Neural progenitor cell (in vitro differentiated cells): ENCODE results near the gene CYB5R3. TPM values are rescaled to one million over a fixed set of nuclear protein-coding genes. Genes with fewer than 3 reads are reported as not detected.

ENCODE experiments used
- DNase-seq: peaks from one replicate; pipeline ENCODE4 v3.0.0-alpha.2; 2016; ENCODE audit warnings: low spot score
- H2AFZ ChIP-seq: fragments of 200-600 bp; sonication (generic); replicated peaks from 2 replicates; pipeline ENCODE4 v1.6.1; 2016; ENCODE audit warnings: antibody characterized with exemption
- H3F3A ChIP-seq: fragments of 200-600 bp; sonication (generic); 2 replicates; pipeline ENCODE4 v1.6.1; 2016; ENCODE audit warnings: antibody characterized with exemption, low read depth
- H3K27ac ChIP-seq: fragments of 200-600 bp; sonication (generic); 2 replicates; pipeline ENCODE4 v1.5.1; 2016; ENCODE audit warnings: mild to moderate bottlenecking
- H3K27me3 ChIP-seq: fragments of 200-600 bp; sonication (generic); 2 replicates; pipeline ENCODE4 v1.6.1; 2016; ENCODE audit warnings: mild to moderate bottlenecking, moderate library complexity
- H3K36me3 ChIP-seq: fragments of 200-600 bp; sonication (generic); 2 replicates; pipeline ENCODE4 v1.5.1; 2016
- H3K4me1 ChIP-seq: fragments of 200-600 bp; sonication (generic); 2 replicates; pipeline ENCODE4 v1.6.1; 2016; ENCODE audit warnings: mixed run types
- H3K4me2 ChIP-seq: fragments of 200-600 bp; sonication (generic); 2 replicates; pipeline ENCODE4 v1.6.1; 2016
- H3K4me3 ChIP-seq: fragments of 200-600 bp; sonication (generic); 2 replicates; pipeline ENCODE4 v1.5.1; 2016
- H3K79me2 ChIP-seq: fragments of 200-600 bp; sonication (generic); 2 replicates; pipeline ENCODE4 v1.6.1; 2016; ENCODE audit warnings: low read depth
- H3K9ac ChIP-seq: fragments of 200-600 bp; sonication (generic); 2 replicates; pipeline ENCODE4 v1.6.1; 2016
- H3K9me3 ChIP-seq: fragments of 200-600 bp; sonication (generic); 2 replicates; pipeline ENCODE4 v1.5.1; 2016; ENCODE audit warnings: low read depth
- H4K20me1 ChIP-seq: fragments of 200-600 bp; sonication (generic); 2 replicates; pipeline ENCODE4 v1.6.1; 2016; ENCODE audit warnings: low read depth
- H3K27ac Mint-ChIP-seq: 3 replicates; pipeline ENCODE4 v1.8.0; 2021; ENCODE audit warnings: mixed read lengths
- H3K27me3 Mint-ChIP-seq: 2 replicates; pipeline ENCODE4 v1.8.0; 2022; ENCODE audit warnings: low read depth, mild to moderate bottlenecking, inconsistent platforms, moderate library complexity, mixed read lengths; ENCODE audit not compliant: insufficient read depth
- H3K36me3 Mint-ChIP-seq: 3 replicates; pipeline ENCODE4 v1.8.0; 2021; ENCODE audit warnings: mixed read lengths
- H3K4me1 Mint-ChIP-seq: 3 replicates; pipeline ENCODE4 v1.8.0; 2021; ENCODE audit warnings: mixed read lengths
- H3K4me3 Mint-ChIP-seq: 3 replicates; pipeline ENCODE4 v1.8.0; 2021; ENCODE audit warnings: mild to moderate bottlenecking, moderate library complexity, mixed read lengths
- H3K9me3 Mint-ChIP-seq: 3 replicates; pipeline ENCODE4 v1.8.0; 2020; ENCODE audit warnings: mixed read lengths
- EZH2 ChIP-seq: fragments of 200-600 bp; sonication (generic); IDR thresholded peaks from 2 replicates; pipeline ENCODE4 v1.6.1; 2017; ENCODE audit warnings: antibody characterized with exemption, mild to moderate bottlenecking, moderate library complexity
- EZH2phosphoT487 ChIP-seq: fragments of 200-600 bp; sonication (generic); IDR thresholded peaks from 2 replicates; pipeline ENCODE4 v1.6.1; 2017; ENCODE audit warnings: antibody characterized with exemption
- total RNA-seq: library from RNA; depleted of rRNA; stranded (reverse); fragments of >200 nt; gene quantifications from 2 replicates; pipeline ENCODE4 v1.2.3, GENCODE V29; 2015; ENCODE audit warnings: low replicate concordance
- TF ChIP-seq, protein P1 (sequence below): fragments of 200-600 bp; sonication (generic); IDR thresholded peaks from 2 replicates; pipeline ENCODE4 v1.5.1; 2017; ENCODE audit warnings: antibody characterized with exemption, mild to moderate bottlenecking

Gene CYB5R3
- total RNA-seq, 1 donor from 2014 or later = 21.6 TPM

DNA sequence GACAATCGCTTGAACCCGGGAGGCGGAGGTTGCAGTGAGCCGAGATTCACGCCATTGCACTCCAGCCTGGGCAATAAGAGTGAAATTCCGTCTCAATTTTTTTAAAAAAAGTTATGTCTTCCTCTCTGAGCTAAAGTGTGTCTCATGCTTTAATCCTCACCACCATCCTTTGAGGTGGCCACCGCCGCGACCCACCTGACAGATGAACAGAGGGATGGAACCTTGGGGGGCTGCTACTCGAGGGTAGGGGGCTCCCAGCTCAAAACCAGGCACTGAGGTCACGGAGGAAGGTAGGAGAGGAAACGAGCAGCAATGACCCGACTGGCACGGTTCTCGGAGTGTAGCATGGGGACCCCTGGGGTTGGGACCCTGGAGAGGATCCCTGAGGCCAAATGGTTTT is 23.8 kb downstream of the CYB5R3 start:
- no peaks in the 10 kb centered on the region for H3K9me3 ChIP-seq
- Mint-ChIP-seq H3K27me3 (peaks cover 6% of the 10 kb centered on the region), H3K4me1 (peaks cover 10% of the 10 kb centered on the region), H3K9me3 (no peaks in the 10 kb centered on the region), H3K36me3 (peaks cover 17% of the 10 kb centered on the region), H3K27ac (no peak overlapping the region), H3K4me3 (no peak overlapping the region)
- H3K9ac ChIP-seq = no peak overlapping the region
- TF ChIP-seq, protein P1, sequence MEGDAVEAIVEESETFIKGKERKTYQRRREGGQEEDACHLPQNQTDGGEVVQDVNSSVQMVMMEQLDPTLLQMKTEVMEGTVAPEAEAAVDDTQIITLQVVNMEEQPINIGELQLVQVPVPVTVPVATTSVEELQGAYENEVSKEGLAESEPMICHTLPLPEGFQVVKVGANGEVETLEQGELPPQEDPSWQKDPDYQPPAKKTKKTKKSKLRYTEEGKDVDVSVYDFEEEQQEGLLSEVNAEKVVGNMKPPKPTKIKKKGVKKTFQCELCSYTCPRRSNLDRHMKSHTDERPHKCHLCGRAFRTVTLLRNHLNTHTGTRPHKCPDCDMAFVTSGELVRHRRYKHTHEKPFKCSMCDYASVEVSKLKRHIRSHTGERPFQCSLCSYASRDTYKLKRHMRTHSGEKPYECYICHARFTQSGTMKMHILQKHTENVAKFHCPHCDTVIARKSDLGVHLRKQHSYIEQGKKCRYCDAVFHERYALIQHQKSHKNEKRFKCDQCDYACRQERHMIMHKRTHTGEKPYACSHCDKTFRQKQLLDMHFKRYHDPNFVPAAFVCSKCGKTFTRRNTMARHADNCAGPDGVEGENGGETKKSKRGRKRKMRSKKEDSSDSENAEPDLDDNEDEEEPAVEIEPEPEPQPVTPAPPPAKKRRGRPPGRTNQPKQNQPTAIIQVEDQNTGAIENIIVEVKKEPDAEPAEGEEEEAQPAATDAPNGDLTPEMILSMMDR = no peak
- TF ChIP-seq EZH2phosphoT487 (no peak), EZH2 (no peak)
- H3K27me3 ChIP-seq = no peaks in the 10 kb centered on the region
- peaks cover 3% of the 10 kb centered on the region for H4K20me1 ChIP-seq
- no peaks in the 10 kb centered on the region for H3K79me2 ChIP-seq
- peaks cover 10% of the 10 kb centered on the region for H3F3A ChIP-seq
- no peaks in the 10 kb centered on the region for H3K36me3 ChIP-seq
- no peak overlapping the region for H3K27ac ChIP-seq
- no peak overlapping the region for H3K4me3 ChIP-seq
- no peak overlapping the region for H2AFZ ChIP-seq
- no peak for DNase-seq
- no peaks in the 10 kb centered on the region for H3K4me1 ChIP-seq
- no peak overlapping the region for H3K4me2 ChIP-seq

- Histone ChIP-seq H3K36me3 (no peaks in the 10 kb centered on the region), H3K4me1 (no peaks in the 10 kb centered on the region), H3K4me2 (no peak overlapping the region), H3K9ac (no peak overlapping the region), H3K79me2 (no peaks in the 10 kb centered on the region), H4K20me1 (peaks cover 3% of the 10 kb centered on the region), H3K27me3 (no peaks in the 10 kb centered on the region), H3F3A (peaks cover 10% of the 10 kb centered on the region), H3K27ac (no peak overlapping the region), H2AFZ (no peak overlapping the region), H3K4me3 (no peak overlapping the region), H3K9me3 (no peaks in the 10 kb centered on the region)
- Mint-ChIP-seq H3K36me3 (peaks cover 15% of the 10 kb centered on the region), H3K4me3 (no peak overlapping the region), H3K27ac (no peak overlapping the region), H3K4me1 (peaks cover 10% of the 10 kb centered on the region), H3K27me3 (peaks cover 9% of the 10 kb centered on the region), H3K9me3 (no peaks in the 10 kb centered on the region)
- TF ChIP-seq EZH2 = no peak
- TF ChIP-seq, protein P1 = no peak
- TF ChIP-seq EZH2phosphoT487 = no peak
- no peak for DNase-seq
Observed at GRCh38 chr22:42624551-42625106, 24.6 kb downstream of the CYB5R3 start.

- no peak overlapping the region for H3K9ac ChIP-seq
- no peaks in the 10 kb centered on the region for H3K4me1 ChIP-seq
- no peak overlapping the region for H3K4me3 Mint-ChIP-seq
- peaks cover 9% of the 10 kb centered on the region for H3K27me3 Mint-ChIP-seq
- peaks cover 3% of the 10 kb centered on the region for H4K20me1 ChIP-seq
- no peak overlapping the region for H3K4me3 ChIP-seq
- peaks cover 10% of the 10 kb centered on the region for H3K4me1 Mint-ChIP-seq
- H3K4me2 ChIP-seq = no peak overlapping the region
- no peaks in the 10 kb centered on the region for H3K27me3 ChIP-seq
- H3K36me3 Mint-ChIP-seq = peaks cover 15% of the 10 kb centered on the region
- H3K27ac ChIP-seq = no peak overlapping the region
- no peaks in the 10 kb centered on the region for H3K79me2 ChIP-seq
- H3K27ac Mint-ChIP-seq = no peak overlapping the region
- DNase-seq = no peak
- H3K9me3 ChIP-seq = no peaks in the 10 kb centered on the region
- no peak for TF ChIP-seq EZH2phosphoT487
- TF ChIP-seq, protein P1 = no peak
- no peak for TF ChIP-seq EZH2
- H2AFZ ChIP-seq = no peak overlapping the region
- H3F3A ChIP-seq = peaks cover 10% of the 10 kb centered on the region
- no peaks in the 10 kb centered on the region for H3K9me3 Mint-ChIP-seq
- H3K36me3 ChIP-seq = no peaks in the 10 kb centered on the region
Observed at GRCh38 chr22:42623756-42624441, 25.3 kb downstream of the CYB5R3 start.
